Superior temporal gyrus (tissue), 1 donor: ENCODE measurements around the gene ZSWIM6.

Experiments used
- DNase-seq: peaks from one replicate; pipeline ENCODE4 v3.0.0-alpha.2; 2016; ENCODE audit errors: extremely low spot score

ZSWIM6 gene

GRCh38 chr5:61307191-61307590 lies 24.9 kb upstream of the ZSWIM6 start:
- DNase-seq, result no peak

DNA sequence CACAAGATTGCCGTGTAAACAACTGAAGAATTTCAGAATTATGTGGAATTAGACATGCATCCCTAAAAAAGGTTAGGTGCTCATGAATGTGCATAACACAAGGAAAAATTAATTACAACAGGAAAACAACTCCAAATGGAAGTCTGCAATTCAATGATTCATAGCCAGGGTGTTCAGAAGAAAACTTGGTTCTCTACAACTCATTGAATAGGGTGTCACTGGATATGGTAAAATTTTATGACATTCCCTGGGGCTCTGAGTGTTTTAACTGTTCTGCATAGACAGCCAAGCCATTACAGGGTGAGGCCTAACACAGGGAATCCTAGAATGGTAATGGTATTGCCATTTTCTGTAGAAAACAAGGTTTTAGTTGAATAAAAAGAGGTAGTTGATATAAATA lies 24.4 kb upstream of the ZSWIM6 start:
- no peak for DNase-seq

DNA sequence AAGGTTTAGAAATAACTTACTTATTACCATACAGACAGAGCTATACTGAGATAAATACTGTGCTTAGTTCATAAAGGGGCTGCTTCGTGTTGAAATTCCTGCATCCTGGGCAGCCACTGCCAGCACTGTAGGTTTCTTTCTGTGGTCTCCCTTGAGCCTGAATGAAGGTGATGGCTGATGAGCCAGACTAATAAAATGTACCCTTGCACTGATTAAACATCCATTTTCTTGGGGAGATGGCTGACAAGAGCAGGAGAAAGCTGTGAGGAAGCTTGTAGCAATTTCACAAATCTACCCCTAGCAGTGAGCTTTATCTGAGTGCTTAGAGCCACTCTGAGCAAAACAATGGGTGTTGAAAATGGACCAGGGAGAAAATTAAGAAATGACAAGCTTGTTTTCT lies 23.3 kb upstream of the ZSWIM6 start:
- no peak for DNase-seq

GRCh38 chr5:61309115-61309514 lies 22.9 kb upstream of the ZSWIM6 start:
- DNase-seq, result no peak

DNA sequence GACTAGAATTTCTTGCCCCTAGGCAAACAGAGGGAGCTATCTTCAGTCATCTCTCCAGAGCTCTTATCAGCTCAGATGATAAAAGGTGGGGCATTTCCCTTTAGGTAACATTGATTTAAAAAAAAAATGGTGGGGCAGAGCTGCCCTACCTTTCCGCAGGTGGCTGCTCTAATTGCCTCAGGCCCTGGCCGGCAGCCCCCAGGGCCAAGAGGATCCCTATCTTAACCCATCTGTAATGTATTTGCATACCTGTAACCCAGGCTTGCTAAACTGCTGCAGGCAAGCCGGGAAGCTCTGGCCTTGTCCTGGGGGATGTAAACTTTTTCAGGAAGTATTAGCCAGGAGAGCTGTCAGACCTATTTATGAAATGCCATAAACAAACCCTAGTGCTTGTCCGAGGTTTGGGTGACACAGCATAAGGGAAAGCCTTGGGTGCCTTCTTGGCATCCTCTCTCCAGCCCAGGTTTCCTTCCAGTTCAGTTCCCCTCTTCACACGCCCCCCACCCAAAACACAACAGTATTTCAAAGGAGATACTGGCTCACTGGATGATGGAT lies 20.9 kb upstream of the ZSWIM6 start:
- no peak for DNase-seq

- no peak for DNase-seq
Measured at GRCh38 chr5:61311836-61312808, 19.9 kb upstream of the ZSWIM6 start.

DNA sequence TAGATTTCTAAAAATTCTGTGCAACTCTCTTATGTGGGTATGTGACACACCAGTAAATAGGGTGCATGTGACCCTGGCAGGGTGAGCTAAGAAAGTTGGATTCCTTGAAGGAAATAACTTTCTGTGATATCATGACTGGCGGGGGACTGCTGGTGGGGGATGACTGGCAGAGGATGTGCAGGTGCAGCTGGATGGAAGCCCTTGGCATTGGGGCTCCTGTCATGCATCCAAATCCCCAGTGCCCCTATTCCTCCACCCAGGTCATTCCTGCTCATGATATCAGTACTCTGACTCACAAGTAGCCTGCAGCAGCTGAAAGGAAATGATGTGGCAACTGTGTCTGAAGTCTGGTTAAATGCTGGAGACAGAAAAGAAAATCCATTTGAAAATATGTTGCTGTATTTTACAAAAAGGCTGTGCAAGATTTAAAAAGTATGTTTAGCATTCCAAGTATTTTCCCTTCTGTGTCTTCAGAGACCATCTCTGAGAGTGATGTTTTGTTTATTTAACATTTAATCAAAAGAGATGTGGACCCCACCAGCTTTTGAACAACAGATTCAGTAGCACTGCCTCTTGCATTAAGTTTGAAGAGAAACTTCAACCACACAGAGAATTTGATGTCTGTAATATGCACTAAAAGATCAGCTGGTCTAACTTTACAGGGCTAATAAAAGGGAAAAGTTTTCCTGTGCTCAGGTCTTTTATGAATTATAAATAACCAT lies 17.9 kb upstream of the ZSWIM6 start:
- no peak for DNase-seq

- no peak for DNase-seq
Measured at GRCh38 chr5:61318376-61318775, 13.7 kb upstream of the ZSWIM6 start.

DNA sequence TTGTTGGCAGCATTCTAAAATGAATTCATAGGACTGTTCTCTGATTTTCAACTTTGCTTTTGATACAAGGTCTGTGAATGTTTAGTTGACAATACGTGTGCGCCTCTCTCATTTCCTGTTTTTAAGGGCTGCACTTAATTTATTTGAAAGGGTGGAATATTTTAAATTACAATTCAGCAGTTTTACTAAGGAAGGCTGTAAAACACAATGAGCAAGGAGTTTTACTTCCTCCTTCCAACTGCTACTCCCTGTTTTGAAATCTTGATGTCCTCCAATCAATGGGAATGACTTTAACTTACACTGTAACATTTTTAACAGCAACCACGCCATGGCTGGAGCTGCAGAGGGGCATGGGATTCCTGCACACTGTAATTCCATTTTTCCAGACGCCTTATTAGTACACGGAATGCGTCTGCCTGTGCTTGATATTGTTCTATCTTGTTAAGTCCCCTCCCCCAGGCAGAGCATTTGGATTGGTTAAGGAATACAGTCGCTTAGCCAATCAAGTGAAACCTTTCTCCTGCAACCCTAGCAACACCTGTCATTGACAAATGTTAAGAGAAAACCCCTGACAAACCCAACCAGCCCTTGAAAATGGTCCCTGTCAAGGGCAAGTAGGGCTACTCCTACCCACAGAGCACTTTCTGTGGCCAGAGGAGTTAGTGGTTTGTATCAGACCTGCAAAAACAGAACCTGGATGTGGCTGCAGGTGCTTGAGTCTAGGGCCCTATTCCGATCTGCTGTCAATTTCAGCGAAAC lies 12.5 kb upstream of the ZSWIM6 start:
- DNase-seq, result no peak

DNA sequence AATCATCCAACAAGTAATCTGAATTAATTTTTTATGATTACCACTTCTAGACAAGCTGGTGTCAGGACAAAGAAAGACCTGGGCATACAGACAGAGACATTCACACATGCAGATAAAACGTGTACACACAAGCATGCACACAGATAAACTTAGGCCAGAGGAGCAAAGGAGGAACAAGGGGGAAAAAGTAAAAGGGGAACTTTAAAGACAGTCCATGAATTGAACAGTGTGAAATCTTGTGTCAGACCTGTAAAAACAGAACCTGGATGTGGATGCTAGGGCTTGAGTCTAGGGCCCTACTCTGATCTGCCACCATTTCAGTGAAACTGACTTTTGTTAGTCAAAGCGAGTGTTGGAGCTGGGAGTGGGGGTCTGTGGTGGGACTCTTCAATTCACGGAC lies 11.2 kb upstream of the ZSWIM6 start:
- no peak for DNase-seq

DNA sequence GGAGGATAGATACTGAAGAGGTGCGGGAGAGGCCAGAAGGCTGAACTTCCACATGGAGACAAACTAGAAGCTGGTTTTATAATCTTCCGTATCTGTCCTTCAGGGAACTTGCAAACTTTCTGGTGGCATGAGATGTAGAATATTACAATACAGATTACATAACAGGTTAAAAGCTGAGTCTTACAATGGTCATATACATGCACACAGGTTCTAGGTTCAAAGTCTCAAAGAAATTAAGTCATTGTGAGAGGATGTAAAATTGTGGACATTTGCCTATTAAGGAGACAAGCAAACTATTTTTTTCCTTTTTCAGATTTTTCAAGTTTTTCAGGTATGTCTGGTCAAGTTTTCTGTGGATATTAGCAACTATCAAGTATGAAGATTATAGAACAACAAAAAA lies 10.4 kb upstream of the ZSWIM6 start:
- DNase-seq, result no peak

- no peak for DNase-seq
Measured at GRCh38 chr5:61322738-61323725, 9.0 kb upstream of the ZSWIM6 start.

DNA sequence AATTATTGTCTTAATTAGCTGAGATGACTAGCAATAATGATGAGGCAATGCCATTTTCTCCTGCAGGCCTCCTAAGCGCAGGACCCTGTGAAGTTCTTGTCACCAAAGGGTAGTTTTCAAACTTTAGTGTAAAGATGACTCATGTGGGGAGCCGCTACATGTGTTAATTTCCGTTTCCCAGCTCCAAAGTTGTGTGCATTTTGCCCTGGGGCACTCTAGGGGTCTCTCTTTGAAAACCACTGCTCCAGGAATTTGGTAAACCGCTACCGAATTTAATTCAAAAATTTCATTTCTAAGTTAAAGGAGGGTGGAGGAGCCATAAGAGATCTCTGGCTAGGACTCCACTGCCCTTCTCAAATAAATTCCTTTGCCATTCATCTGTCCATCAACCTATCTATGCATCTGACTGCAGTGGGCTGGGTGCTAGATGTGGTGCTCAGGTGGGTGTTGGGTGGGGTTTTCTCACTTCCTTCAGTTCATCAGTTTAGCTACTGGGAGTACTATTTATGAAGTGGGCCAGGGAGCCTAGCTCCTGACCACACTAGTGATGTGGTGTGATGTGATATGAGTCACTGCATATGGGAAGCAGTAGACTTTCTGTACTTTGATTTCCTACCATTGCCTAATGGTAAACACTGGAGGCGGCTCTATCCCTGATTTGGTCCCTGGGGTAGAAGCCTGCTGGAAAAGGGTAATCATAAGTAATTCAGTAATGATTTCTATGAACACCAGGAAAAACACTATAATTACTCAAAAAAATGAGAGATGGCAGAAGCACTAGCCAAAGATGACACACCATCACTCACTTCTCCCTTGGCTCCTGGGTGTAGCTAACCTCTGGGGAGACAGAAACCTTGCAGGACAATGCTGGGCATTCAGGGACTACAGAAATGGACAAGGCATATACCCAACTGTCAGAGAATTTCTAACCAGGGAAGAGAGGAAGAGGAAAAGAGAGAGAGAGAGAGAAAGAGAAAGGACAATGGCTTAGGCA lies 4.0 kb upstream of the ZSWIM6 start:
- no peak for DNase-seq

- no peak for DNase-seq
Measured at GRCh38 chr5:61328791-61329549, 3.1 kb upstream of the ZSWIM6 start.

- DNase-seq, result peak; percentile 45
Measured at GRCh38 chr5:61329550-61330128, 2.4 kb upstream of the ZSWIM6 start.

- DNase-seq, result peak; percentile 70
Measured at GRCh38 chr5:61330341-61330844, 1.7 kb upstream of the ZSWIM6 start.

DNA sequence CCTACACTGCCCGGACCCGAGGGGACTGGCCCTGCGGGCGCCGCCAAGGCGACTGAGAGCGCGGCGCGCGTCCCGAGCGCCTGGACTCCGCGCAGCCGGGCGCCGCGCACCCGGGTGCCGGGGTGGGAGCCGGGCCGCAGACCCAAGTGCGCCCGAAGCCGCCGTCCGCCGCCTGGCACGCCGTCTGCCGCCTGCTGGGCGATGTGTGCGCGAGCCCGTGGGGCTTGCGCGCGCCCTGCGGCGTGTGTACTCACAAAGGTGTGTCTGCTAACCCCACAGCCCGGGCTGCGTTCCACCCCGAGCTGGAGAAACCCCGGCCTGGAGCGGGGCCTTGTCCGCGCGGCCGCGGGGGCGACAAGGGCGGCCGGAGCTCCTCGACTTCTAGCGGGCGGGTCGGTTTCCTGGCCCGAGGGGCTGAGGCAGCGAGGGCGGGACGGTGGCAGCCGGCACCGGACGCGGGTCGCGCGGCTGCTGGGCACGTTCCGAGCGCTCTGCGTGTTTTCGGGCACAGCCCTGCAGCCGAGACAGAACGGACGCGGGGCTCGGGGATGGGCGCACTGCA lies 1.1 kb upstream of the ZSWIM6 start:
- peak; percentile 75 for DNase-seq

DNA sequence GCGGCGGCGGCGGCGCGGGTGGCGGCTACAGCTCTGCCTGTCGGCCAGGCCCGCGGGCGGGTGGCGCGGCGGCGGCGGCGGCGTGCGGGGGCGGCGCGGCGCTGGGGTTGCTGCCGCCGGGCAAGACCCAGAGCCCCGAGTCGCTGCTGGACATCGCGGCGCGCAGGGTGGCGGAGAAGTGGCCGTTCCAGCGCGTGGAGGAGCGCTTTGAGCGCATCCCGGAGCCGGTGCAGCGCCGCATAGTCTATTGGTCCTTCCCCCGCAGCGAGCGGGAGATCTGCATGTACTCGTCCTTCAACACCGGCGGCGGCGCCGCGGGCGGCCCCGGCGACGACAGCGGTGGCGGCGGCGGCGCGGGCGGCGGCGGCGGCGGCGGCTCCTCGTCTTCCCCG lies 296 bp downstream of the ZSWIM6 start:
- no peak for DNase-seq
